Activated naive CD8-positive, alpha-beta T cell treated with anti-CD3 and anti-CD28 coated beads, Interleukin-2, amount 10 ng/mL, durations not matched to agents 7 days and 5 days (primary cell): ENCODE results near the gene APOL3. TPM values are rescaled to one million over a fixed set of nuclear protein-coding genes. Genes with fewer than 3 reads are reported as not detected.
"Not testable (repeated sequence)": the region's sequence is repeated elsewhere in the genome, so short reads cannot be mapped to it uniquely, and the experiment has no call there.

Experiments
- ATAC-seq: fragments of 150-1000 bp; cut with Tn5 transposase; one replicate; pipeline ENCODE4 v1.10.0; 2021; ENCODE audit warnings: low read depth, moderate library complexity
- POLR2A ChIA-PET: fragments of 350-600 bp; sonication (Branson Sonifier 250); formaldehyde crosslinking; loops from one replicate; lab custom pipeline; 2021; ENCODE audit warnings: antibody characterized with exemption; lab: Charles Lee
- DNase-seq: peaks from one replicate; pipeline ENCODE4 v3.0.0; 2021
- H3K27ac Mint-ChIP-seq: one replicate; pipeline ENCODE4 v1.8.0; 2022; ENCODE audit warnings: mild to moderate bottlenecking, mixed read lengths
- H3K27me3 Mint-ChIP-seq: one replicate; pipeline ENCODE4 v1.8.0; 2022; ENCODE audit warnings: mild to moderate bottlenecking, moderate library complexity, mixed read lengths
- H3K36me3 Mint-ChIP-seq: one replicate; pipeline ENCODE4 v1.8.0; 2021; ENCODE audit warnings: mild to moderate bottlenecking, mixed read lengths
- H3K4me1 Mint-ChIP-seq: one replicate; pipeline ENCODE4 v1.8.0; 2021; ENCODE audit warnings: mixed read lengths
- H3K4me3 Mint-ChIP-seq: one replicate; pipeline ENCODE4 v1.8.0; 2022; ENCODE audit warnings: mild to moderate bottlenecking, moderate library complexity, mixed read lengths
- H3K9me3 Mint-ChIP-seq: one replicate; pipeline ENCODE4 v1.8.0; 2021; ENCODE audit warnings: mixed read lengths
- total RNA-seq, 2 experiments: library from RNA; stranded (reverse); gene quantifications; one replicate each; pipeline ENCODE4 v1.2.3, GENCODE V29; 2021

Gene APOL3
- total RNA-seq, 2 experiments from 2014 or later: 146 to 159 TPM

DNA sequence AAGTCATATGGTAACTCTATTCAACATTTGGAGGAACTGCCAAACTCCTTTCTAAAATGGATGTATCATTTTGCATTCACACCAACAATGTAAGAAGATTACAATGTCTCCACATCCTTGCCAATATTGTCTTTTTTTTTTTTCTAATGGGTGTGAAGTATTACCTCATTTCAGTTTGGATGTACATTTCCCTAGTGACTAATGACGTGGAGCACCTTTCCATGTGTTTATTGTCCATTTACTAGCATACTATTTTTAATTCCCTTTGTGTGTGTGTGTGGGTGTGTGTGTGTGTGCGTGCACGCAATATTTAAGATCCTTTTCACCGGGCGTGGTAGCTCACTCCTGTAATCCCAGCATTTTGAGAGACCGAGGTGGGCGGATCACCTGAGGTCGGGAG, 62.7 kb downstream of the APOL3 start:
- Mint-ChIP-seq H3K4me1 (no peaks in the 10 kb centered on the region), H3K27me3 (peaks cover 12% of the 10 kb centered on the region), H3K36me3 (no peaks in the 10 kb centered on the region), H3K27ac (no peak overlapping the region), H3K4me3 (no peak overlapping the region), H3K9me3 (no peaks in the 10 kb centered on the region)
- no peak for DNase-seq
- POLR2A ChIA-PET: no interaction called here
- ATAC-seq: no peak

DNA sequence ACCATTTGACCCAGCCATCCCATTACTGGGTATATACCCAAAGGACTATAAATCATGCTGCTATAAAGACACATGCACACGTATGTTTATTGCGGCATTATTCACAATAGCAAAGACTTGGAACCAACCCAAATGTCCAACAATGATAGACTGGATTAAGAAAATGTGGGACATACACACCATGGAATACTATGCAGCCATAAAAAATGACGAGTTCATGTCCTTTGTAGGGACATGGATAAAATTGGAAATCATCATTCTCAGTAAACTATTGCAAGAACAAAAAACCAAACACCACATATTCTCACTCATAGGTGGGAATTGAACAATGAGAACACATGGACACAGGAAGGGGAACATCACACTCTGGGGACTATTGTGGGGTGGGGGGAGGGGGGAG, 69.8 kb downstream of the APOL3 start:
- ATAC-seq, H3K27me3 Mint-ChIP-seq, DNase-seq, POLR2A ChIA-PET, H3K36me3 Mint-ChIP-seq, H3K9me3 Mint-ChIP-seq, H3K27ac Mint-ChIP-seq, H3K4me3 Mint-ChIP-seq, H3K4me1 Mint-ChIP-seq: not testable (repeated sequence)

Other genes with a start within 250 kb of the APOL3 start
- gene RBFOX2, start 131.9 kb downstream of the APOL3 start, total RNA-seq: 1 to 10 TPM in 1 of 2 experiments, under 1 TPM in 1; 0.36 to 1.1 TPM
- gene APOL4, start 41.1 kb upstream of the APOL3 start, total RNA-seq: 1 to 10 TPM; 5.7 to 6.5 TPM
- 10 to 100 TPM; 77.8 to 85.0 TPM for gene APOL2, start 78.8 kb upstream of the APOL3 start, total RNA-seq
- 10 to 100 TPM; 38.4 to 40.9 TPM for gene APOL1, start 92.4 kb upstream of the APOL3 start, total RNA-seq
- gene MYH9, start 227.2 kb upstream of the APOL3 start, total RNA-seq: 100 to 1,000 TPM; 803 to 821 TPM